Measurements from ENCODE around the gene FBLN2.

The FBLN2 gene

GRCh38 chr3:13608969-13609725 is 60.2 kb downstream of the FBLN2 start:
- TF ChIP-seq CTCF (IDR thresholded peaks at IDR 0.05; ENCODE audit: control insufficient read depth, insufficient read depth, low read depth, low read length, missing control alignments): no peak
- no peak overlapping the region for H3K4me3 ChIP-seq (ENCODE audit: control insufficient read depth, low read depth, low read length)
- DNase-seq (ENCODE audit: low read depth): no peak

GRCh38 chr3:13610006-13610570 is 61.2 kb downstream of the FBLN2 start:
- no peak overlapping the region for H3K4me3 ChIP-seq (ENCODE audit: control insufficient read depth, low read depth, low read length)
- DNase-seq (ENCODE audit: low read depth): no peak
- no peak for TF ChIP-seq CTCF (IDR thresholded peaks at IDR 0.05; ENCODE audit: control insufficient read depth, insufficient read depth, low read depth, low read length, missing control alignments)

- no peak overlapping the region for H3K4me3 ChIP-seq (ENCODE audit: control insufficient read depth, low read depth, low read length)
- no peak for TF ChIP-seq CTCF (IDR thresholded peaks at IDR 0.05; ENCODE audit: control insufficient read depth, insufficient read depth, low read depth, low read length, missing control alignments)
Measured at GRCh38 chr3:13611221-13611620, 62.3 kb downstream of the FBLN2 start.

GRCh38 chr3:13612829-13613228 is 63.9 kb downstream of the FBLN2 start:
- TF ChIP-seq CTCF (IDR thresholded peaks at IDR 0.05; ENCODE audit: control insufficient read depth, insufficient read depth, low read depth, low read length, missing control alignments): no peak
- no peak overlapping the region for H3K4me3 ChIP-seq (ENCODE audit: control insufficient read depth, low read depth, low read length)
- DNase-seq (ENCODE audit: low read depth): no peak

More at GRCh38 chr3:13611221-13611620, 62.3 kb downstream of the FBLN2 start:
- DNase-seq (ENCODE audit: low read depth): no peak

- no peak for TF ChIP-seq CTCF (IDR thresholded peaks at IDR 0.05; ENCODE audit: control insufficient read depth, insufficient read depth, low read depth, low read length, missing control alignments)
- no peak overlapping the region for H3K4me3 ChIP-seq (ENCODE audit: control insufficient read depth, low read depth, low read length)
- no peak for DNase-seq (ENCODE audit: low read depth)
Measured at GRCh38 chr3:13613343-13614190, 64.6 kb downstream of the FBLN2 start.

GRCh38 chr3:13614607-13615006 is 65.7 kb downstream of the FBLN2 start:
- no peak for TF ChIP-seq CTCF (IDR thresholded peaks at IDR 0.05; ENCODE audit: control insufficient read depth, insufficient read depth, low read depth, low read length, missing control alignments)
- no peak overlapping the region for H3K4me3 ChIP-seq (ENCODE audit: control insufficient read depth, low read depth, low read length)
- DNase-seq (ENCODE audit: low read depth): no peak

All from AG09309 (cell line).